ENCODE data around the gene C2orf69. TPM values are rescaled to one million over a fixed set of nuclear protein-coding genes. Genes with fewer than 3 reads are reported as not detected.

C2orf69 gene
- total and polyA plus RNA-seq, 2 experiments from 2014 or later, result 33.4 to 39.2 TPM

- peaks cover 3% of the 10 kb centered on the region for H4K20me1 ChIP-seq (replicated peaks; ENCODE audit: insufficient read depth)
- Mint-ChIP-seq H3K27ac (no peak overlapping the region), H3K9me3 (no peaks in the 10 kb centered on the region), H3K27me3 (ENCODE audit: insufficient read depth, low read depth, poor library complexity) (peaks cover 13% of the 10 kb centered on the region), H3K4me3 (no peak overlapping the region), H3K4me1 (peaks cover 12% of the 10 kb centered on the region; the same call in 2 of the 3 replicates), H3K36me3 (ENCODE audit: low read depth) (peaks cover 39% of the 10 kb centered on the region)
- H2AFZ ChIP-seq, result no peak overlapping the region
- peaks cover 6% of the 10 kb centered on the region; the same call in 1 of the 2 replicates for H3K36me3 ChIP-seq (ENCODE audit: insufficient read depth)
- H3K27me3 ChIP-seq (ENCODE audit: insufficient read depth), result no peaks in the 10 kb centered on the region
- H3K79me2 ChIP-seq (replicated peaks; ENCODE audit: insufficient read depth), result peaks cover 76% of the 10 kb centered on the region
- no peak overlapping the region for H3K27ac ChIP-seq (ENCODE audit: low read depth)
- peaks cover 6% of the 10 kb centered on the region for H3K4me1 ChIP-seq (ENCODE audit: insufficient read depth)
- no peak overlapping the region for H3K4me3 ChIP-seq
- no peaks in the 10 kb centered on the region for H3K9me2 ChIP-seq (ENCODE audit: insufficient read depth)
- no peaks in the 10 kb centered on the region for H3F3A ChIP-seq (replicated peaks; ENCODE audit: low read depth)
- DNase-seq (ENCODE audit: low spot score) (no peak), ATAC-seq (no peak)
- TF ChIP-seq ZNF331 (CRISPR knock-in tag; IDR thresholded peaks at IDR 0.05; ENCODE audit: low read depth), result no peak
- no peak for TF ChIP-seq CTCF (conservative IDR thresholded peaks at IDR 0.05; ENCODE audit: low read depth in 2 of 2)
- no peak for TF ChIP-seq STAT1 (IDR thresholded peaks at IDR 0.05; ENCODE audit: unreplicated experiment)
- no peak for TF ChIP-seq NANOG (IDR thresholded peaks at IDR 0.05; ENCODE audit: borderline replicate concordance)
- TF ChIP-seq POLR2AphosphoS5 (IDR thresholded peaks at IDR 0.05; ENCODE audit: low read depth), result no peak
- no peak for TF ChIP-seq REST (IDR thresholded peaks at IDR 0.05; ENCODE audit: unreplicated experiment)
- H3K4me2 ChIP-seq, result no peak overlapping the region
These were observed 39.9 kb downstream of the C2orf69 start for GRCh38 chr2:199951023-199951422.

- H3K79me2 ChIP-seq (replicated peaks; ENCODE audit: insufficient read depth), result peaks cover 86% of the 10 kb centered on the region
- H3K9me3 Mint-ChIP-seq, result no peaks in the 10 kb centered on the region
- ATAC-seq, result peak; percentile 69
These were observed 43.9 kb downstream of the C2orf69 start for GRCh38 chr2:199955007-199955338.

More at GRCh38 chr2:199955007-199955338, 43.9 kb downstream of the C2orf69 start:
- H3F3A ChIP-seq (replicated peaks; ENCODE audit: low read depth), result no peaks in the 10 kb centered on the region
- H3K4me3 ChIP-seq, result peak overlapping the region; percentile 77
- peaks cover 16% of the 10 kb centered on the region for H3K4me1 ChIP-seq (ENCODE audit: insufficient read depth)
- TF ChIP-seq EZH2phosphoT487 (IDR thresholded peaks at IDR 0.05; ENCODE audit: unreplicated experiment), result no peak
- no peak for TF ChIP-seq POLR2AphosphoS5 (IDR thresholded peaks at IDR 0.05; ENCODE audit: low read depth)
- no peak for TF ChIP-seq NANOG (IDR thresholded peaks at IDR 0.05; ENCODE audit: borderline replicate concordance)
- TF ChIP-seq ETS1 (IDR thresholded peaks at IDR 0.05), result no peak
- no peak for TF ChIP-seq EZH2 (IDR thresholded peaks at IDR 0.05; ENCODE audit: low read depth, unreplicated experiment)
- H3K4me1 Mint-ChIP-seq, result peaks cover 27% of the 10 kb centered on the region
- H3K9me2 ChIP-seq (ENCODE audit: insufficient read depth), result no peaks in the 10 kb centered on the region
- H3K36me3 Mint-ChIP-seq (ENCODE audit: low read depth), result peaks cover 30% of the 10 kb centered on the region
- no peaks in the 10 kb centered on the region for H3K27me3 ChIP-seq (ENCODE audit: insufficient read depth)
- peak overlapping the region; percentile 88 for H2AFZ ChIP-seq
- H4K20me1 ChIP-seq (replicated peaks; ENCODE audit: insufficient read depth), result no peaks in the 10 kb centered on the region; the same call in none of the 2 replicates
- peak overlapping the region; percentile 99 for H3K4me3 Mint-ChIP-seq
- peaks cover 14% of the 10 kb centered on the region; the same call in 1 of the 2 replicates for H3K36me3 ChIP-seq (ENCODE audit: insufficient read depth)
- peak; percentile 75 for DNase-seq (ENCODE audit: low spot score)
- H3K27ac Mint-ChIP-seq, result peak overlapping the region; percentile 100
- H3K27ac ChIP-seq (ENCODE audit: low read depth), result peak overlapping the region; percentile 99
- H3K27me3 Mint-ChIP-seq (ENCODE audit: insufficient read depth, low read depth, poor library complexity), result peaks cover 17% of the 10 kb centered on the region
- peak overlapping the region; percentile 83 for H3K4me2 ChIP-seq

Measured in GM23338 (cell line).